T-helper 2 cell (primary cell): ENCODE results near the gene VKORC1.
"Not testable (repeated sequence)": the region's sequence is repeated elsewhere in the genome, so short reads cannot be mapped to it uniquely, and the experiment has no call there.

Experiments
- DNase-seq, 5 experiments: peaks; one replicate each; pipeline versions ENCODE4 v3.0.0 to v3.0.0-alpha.2; 2012 to 2022
- total RNA-seq, 2 donors: gene quantifications; one replicate each; lab custom pipeline; 2026; lab: John Stamatoyannopoulos, UW

VKORC1 gene
- total RNA-seq: 5.1 to 6.2 reads per million in 2 donors

- DNase-seq: peak; percentile 65 to 91 (median 82)
Observed at GRCh38 chr16:31094424-31095120, at the start of gene VKORC1. Gene VKORC1, minus strand, starts transcription at chr16:31094797. Its CDS starts 68 bp downstream, at chr16:31094729.

DNA sequence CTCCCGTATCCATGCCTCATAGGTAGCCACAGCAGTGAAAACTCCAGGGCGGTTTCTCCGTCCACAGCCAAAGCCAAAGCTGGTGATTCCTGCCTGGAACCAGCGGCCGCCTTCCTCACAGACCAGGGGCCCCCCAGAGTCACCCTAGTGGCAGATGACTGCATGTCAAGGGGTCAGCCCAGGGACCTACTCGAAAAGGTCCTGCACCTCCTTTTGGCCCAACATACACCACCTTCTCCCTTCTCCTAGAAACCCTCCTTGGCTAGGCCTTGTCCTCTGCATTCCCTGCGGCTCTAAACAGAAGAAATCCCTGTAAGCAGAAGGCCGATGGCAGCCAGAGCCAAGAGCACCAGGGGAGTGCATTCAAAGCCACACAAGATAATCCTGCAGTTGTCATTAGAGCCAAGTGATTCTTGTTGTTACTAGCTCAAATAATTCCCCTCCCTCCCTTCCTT, 49.1 kb upstream of the VKORC1 start:
- DNase-seq: no peak

DNA sequence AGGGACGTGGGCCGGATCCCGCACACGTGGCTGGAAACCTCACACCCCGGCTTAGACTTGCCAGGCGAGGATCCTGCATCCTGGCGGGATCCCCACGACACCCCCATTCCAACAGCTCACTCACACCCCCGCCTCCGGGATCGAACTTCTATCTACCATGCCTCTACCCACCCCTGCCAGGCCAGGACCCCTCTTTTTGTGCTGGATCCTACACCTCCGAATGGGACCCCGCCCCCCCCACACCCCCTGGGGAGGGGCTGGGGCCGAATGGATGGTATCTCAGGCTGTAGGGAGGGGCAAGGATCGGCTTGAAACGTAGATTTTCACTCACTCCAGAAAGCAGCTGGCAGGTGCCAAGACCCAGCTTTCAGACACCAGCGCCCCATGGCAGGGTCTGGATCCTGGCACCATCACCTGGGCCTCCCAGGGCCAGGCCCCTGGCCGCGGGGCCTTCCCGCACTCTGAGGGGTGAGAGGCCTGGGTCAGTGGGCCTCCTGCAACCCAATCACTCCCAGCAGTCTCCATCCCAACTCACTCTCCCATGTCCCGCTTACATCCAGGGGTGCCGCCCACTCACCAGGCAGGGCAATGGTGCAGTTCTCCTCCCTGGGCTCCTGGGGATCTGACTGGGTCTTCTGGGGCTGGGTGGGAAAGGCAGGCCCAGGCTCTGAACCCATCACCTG, 48.6 kb upstream of the VKORC1 start:
- no peak for DNase-seq

- DNase-seq: peak; percentile 90 to 98 (median 96)
Observed at GRCh38 chr16:31142109-31143010, 47.8 kb upstream of the VKORC1 start.

DNA sequence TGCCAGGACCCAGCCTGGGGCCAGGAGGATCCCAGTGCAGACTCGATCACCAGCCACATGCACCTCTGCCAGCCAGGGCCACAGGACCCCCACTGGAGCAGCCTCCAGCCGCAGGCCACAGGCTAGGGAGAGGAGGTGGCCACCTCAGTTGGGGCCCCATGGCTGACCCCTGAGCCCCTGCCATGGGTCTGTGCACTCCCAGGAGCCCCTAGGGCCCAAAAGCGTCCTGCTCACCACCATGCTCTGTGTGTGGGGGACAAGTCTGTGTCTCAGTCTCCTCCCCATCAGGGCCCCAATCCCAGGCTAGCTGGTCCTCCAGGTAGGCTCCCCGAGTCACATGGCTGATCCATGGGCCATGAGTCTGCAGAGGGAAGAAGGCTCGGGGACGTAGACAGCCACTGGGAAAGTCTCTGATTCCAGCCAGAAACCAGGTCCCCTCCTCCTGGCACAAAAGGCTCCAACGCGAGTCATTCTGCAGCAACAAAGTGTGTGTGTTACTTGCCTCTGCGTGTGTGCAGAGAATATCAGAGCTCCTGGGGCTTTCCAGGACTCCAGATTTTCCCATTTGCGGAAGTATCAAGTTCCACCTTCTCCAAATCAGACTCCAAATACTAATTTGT, 47.0 kb upstream of the VKORC1 start:
- DNase-seq: no peak

DNA sequence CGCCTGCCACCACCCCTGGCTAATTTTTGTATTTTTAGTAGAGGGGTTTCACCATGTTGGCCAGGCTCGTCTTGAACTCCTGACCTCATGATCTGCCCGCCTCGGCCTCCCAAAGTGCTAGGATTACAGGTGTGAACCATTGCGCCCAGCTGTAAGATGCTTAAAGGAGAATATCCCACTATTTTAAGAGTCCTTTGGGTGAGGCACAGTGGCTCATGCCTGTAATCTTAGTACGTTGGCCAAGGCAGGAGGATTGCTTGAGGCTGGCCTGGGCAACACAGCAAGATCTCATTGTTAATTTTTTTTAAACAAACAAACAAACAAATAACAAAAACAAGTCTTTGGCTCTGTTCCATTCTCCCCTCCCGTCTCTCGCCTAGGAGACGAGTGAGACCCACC, 46.5 kb upstream of the VKORC1 start:
- DNase-seq: not testable (repeated sequence)

GRCh38 chr16:31138621-31139578, 44.3 kb upstream of the VKORC1 start:
- no peak for DNase-seq

GRCh38 chr16:31136822-31137499, 42.4 kb upstream of the VKORC1 start:
- DNase-seq: not testable (repeated sequence)

- no peak for DNase-seq
Observed at GRCh38 chr16:31136287-31136662, 41.7 kb upstream of the VKORC1 start.

DNA sequence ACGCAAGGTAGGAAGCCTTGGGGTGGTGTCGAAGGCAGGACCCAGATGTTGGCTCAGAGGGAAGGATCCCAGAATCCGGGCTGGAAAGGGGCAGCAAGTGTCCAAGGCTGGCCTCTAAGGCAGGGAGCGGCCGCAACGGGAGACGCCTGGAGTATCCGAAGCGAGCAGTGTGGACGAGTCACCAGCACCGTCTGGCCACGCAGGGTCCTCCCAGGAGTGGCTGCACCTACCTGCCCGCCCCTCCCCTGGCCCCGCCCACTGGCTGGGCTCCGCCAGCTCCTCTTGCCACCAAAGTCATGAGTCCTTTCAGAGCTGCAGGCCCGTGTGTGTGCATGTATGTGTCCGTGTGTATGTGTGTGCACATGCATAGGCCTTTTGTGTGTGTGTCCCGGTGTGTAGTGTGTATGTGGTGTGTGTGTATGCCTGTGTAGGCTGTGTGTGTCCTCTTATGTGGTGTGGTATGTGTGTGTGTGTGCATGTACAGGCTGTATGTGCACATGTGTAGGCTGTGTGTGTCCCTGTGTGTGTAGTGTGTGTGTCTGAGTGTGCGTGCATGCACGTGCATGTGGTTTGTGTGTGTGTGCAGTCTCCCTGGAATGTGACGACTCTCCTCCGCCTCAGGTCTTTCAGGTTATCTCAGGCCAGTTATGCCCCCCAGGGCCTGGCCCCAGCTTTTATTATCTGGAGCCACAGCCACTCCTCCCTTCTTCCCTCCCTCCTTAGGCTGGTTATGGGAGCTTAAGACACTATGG, 41.1 kb upstream of the VKORC1 start, which contains the start of gene PRSS8:
TSS of gene PRSS8 (minus strand) at position 193 of the 752 bp plus-strand sequence. CDS start 229 bp downstream, outside the sequence.
- DNase-seq: no peak

DNA sequence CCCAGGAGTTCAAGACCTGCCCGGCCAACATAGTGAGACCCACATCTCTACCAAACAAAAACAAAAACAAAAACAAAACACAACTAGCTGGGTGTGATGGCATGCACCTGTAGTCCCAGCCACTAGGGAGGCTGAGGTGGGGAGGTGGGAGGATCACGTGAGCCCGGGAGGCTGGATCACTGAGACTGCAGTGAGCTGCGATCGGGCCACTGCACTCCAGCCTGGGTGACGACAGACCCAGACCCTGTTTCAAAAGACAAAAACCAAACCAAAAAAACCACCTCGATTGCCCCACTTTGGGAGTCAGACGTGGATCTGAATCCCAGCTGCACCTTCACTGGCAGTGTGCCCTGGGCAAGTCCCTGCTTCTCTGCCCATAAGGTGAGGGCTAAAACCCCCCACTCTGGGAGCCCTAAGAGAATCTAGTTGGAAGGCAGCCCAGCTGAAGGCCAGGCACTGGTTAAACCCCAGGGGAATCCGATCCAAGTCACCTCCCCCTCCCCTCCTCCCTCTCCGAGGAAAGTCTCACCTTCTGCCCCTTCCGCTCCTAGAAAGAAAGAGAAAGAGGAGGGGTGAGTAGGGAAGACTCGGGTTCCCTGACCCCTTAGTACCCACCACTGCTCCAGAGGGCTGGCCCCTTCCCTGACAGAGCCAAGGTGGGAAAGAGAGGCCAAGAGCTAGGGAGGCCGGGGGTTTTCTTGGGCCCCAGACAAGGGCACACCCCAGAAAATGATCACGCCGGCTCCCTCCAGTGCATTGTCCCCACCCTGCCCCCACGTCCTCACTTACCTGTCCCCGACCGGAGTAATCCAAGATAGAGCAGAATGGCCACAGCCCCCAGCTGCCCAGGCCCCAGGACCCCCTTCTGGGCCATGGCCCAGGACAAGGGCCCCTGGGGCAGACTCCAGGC, 40.3 kb upstream of the VKORC1 start:
- no peak for DNase-seq

- DNase-seq: no peak
Observed at GRCh38 chr16:31134091-31134571, 39.5 kb upstream of the VKORC1 start.

- no peak for DNase-seq
Observed at GRCh38 chr16:31133046-31133501, 38.5 kb upstream of the VKORC1 start.

DNA sequence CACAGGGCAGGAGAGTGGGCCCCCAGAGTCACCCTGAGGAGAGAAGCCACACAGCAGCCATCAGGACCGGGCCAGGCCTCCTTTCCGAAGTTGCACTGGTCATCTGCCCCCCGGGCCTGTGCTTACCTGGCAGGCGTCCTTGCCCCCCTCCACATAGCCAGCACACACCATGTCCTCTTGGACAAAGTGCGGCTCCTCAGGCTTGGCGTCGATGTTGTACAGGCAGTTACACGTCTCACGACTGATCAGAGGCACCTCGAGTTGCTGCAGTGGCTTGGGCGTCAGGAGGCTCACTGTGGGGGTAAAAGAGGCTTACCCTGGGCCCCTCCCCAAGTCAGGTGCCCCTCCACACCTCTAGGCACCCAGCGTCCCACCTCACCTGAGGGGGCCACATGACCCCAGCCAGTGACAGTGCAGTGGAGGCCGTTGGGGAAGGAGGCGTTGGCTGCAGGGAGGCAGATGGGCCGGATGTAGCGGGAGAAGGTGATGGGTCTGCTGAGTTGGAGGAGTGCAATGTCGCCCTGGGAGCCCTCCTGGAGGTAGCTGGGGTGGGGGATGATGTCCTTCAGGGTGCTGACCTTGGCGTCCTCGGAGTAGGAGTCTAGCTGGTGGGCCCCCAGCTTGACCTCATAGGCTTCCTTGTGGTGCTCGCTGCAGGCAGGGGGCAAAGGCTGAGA, 37.8 kb upstream of the VKORC1 start:
- no peak for DNase-seq

DNA sequence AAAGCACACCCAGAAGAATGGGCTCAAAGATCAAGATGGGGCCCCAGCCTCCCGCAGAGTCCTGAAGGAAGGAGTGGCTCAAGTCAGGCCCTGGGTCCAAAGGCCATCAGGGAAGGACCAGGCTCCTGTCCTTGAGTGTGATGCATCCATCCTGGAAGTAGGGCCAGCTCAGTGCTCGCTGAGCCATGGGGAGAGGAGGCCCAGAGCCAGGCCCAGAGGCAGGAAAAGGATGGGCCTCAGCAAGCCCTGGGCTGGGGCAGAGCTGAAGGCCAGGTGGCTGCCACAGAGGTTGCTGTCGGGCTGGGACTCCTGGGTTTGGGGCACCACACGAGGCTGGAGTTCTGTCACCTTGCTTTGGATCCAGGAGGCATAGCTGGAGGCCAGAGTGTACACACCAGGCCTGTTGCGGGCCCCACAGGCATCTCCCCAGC, 37.3 kb upstream of the VKORC1 start:
- DNase-seq: no peak

- no peak for DNase-seq
Observed at GRCh38 chr16:31131416-31131815, 36.8 kb upstream of the VKORC1 start.

DNA sequence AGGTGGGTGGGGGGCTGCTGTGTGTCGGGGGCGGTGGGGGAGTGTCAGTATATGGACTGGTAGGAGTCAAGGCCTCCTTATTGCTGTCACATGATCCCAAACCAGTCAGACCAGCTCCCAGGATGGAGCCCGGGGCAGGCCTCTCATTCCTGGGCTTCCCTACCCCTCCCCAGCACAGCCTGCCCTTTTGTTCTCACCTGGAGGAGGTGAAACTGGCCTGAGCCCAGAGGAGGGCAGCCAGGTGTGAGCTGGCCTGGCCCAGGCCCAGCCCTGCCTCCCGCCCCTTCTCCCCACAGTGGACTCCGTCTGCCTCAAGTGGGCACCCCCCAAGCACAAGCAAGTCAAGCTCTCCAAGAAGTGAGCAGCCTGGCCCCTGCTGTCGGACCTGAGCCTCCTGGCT, 36.3 kb upstream of the VKORC1 start:
- no peak for DNase-seq

- no peak for DNase-seq
Observed at GRCh38 chr16:31130336-31130891, 35.8 kb upstream of the VKORC1 start.
